Activated T-cell treated with anti-CD3 and anti-CD28 coated beads, Interleukin-2, amount 50 U/mL, for 72 hours (primary cell): ENCODE results near the gene SIAH2. TPM values are rescaled to one million over a fixed set of nuclear protein-coding genes. Genes with fewer than 3 reads are reported as not detected.

Experiments used
- ATAC-seq, 2 donors: fragments of 150-1000 bp; cut with Tn5 transposase; replicated peaks in 1 of 2; 2 replicates each; pipeline ENCODE4 v1.10.0; 2021; ENCODE audit warnings: moderate library complexity in 2 of 2, mild to moderate bottlenecking in 1 of 2
- DNase-seq, 2 donors: peaks; one replicate each; pipeline ENCODE4 v3.0.0; 2021 to 2022; ENCODE audit warnings: mixed read lengths in 1 of 2
- H3K27ac Mint-ChIP-seq: one replicate; pipeline ENCODE4 v1.8.0; 2022; ENCODE audit warnings: mild to moderate bottlenecking, moderate library complexity, mixed read lengths
- H3K27me3 Mint-ChIP-seq: one replicate; pipeline ENCODE4 v1.8.0; 2022; ENCODE audit warnings: low read depth, mixed read lengths
- H3K36me3 Mint-ChIP-seq, 2 donors: one replicate each; pipeline ENCODE4 v1.8.0; 2022; ENCODE audit warnings: mixed read lengths in 2 of 2, mild to moderate bottlenecking in 1 of 2; ENCODE audit not compliant: insufficient read depth in 2 of 2
- H3K4me1 Mint-ChIP-seq: one replicate; pipeline ENCODE4 v1.8.0; 2022; ENCODE audit warnings: low read depth, mixed read lengths
- H3K4me3 Mint-ChIP-seq, 2 donors: one replicate each; pipeline ENCODE4 v1.8.0; 2022; ENCODE audit warnings: mild to moderate bottlenecking in 2 of 2, mixed read lengths in 2 of 2, moderate library complexity in 2 of 2
- H3K9me3 Mint-ChIP-seq, 2 donors: one replicate each; pipeline ENCODE4 v1.8.0; 2022; ENCODE audit warnings: mixed read lengths in 2 of 2
- total RNA-seq, 2 donors: library from RNA; stranded (reverse); gene quantifications; one replicate each; pipeline ENCODE4 v1.2.3, GENCODE V29; 2022

Gene SIAH2
- total RNA-seq, 2 donors from 2014 or later: 91.2 to 124 TPM

- DNase-seq (no peak), ATAC-seq (no peak)
- H3K4me3 Mint-ChIP-seq: no peak overlapping the region
- no peak overlapping the region for H3K27ac Mint-ChIP-seq
- H3K4me1 Mint-ChIP-seq: peaks cover 49% of the 10 kb centered on the region
- peaks cover 0 to 2% of the 10 kb centered on the region in 2 donors for H3K36me3 Mint-ChIP-seq
- H3K27me3 Mint-ChIP-seq: no peaks in the 10 kb centered on the region
- no peaks in the 10 kb centered on the region for H3K9me3 Mint-ChIP-seq
Observed at GRCh38 chr3:150733373-150733935, 29.5 kb downstream of the SIAH2 start.

- Mint-ChIP-seq H3K36me3 (no peaks in the 10 kb centered on the region), H3K4me1 (peaks cover 14% of the 10 kb centered on the region), H3K27ac (no peak overlapping the region), H3K9me3 (no peaks in the 10 kb centered on the region), H3K27me3 (no peaks in the 10 kb centered on the region), H3K4me3 (no peak overlapping the region)
- no peak for ATAC-seq
- no peak for DNase-seq
Observed at GRCh38 chr3:150729682-150730360, 33.1 kb downstream of the SIAH2 start.

GRCh38 chr3:150727653-150728502 is 35.1 kb downstream of the SIAH2 start:
- no peaks in the 10 kb centered on the region for H3K9me3 Mint-ChIP-seq
- H3K36me3 Mint-ChIP-seq: no peaks in the 10 kb centered on the region
- no peak for DNase-seq

GRCh38 chr3:150725548-150725947 is 37.4 kb downstream of the SIAH2 start:
- DNase-seq (no peak), ATAC-seq (no peak)
- H3K4me1 Mint-ChIP-seq: peaks cover 33% of the 10 kb centered on the region
- H3K36me3 Mint-ChIP-seq: no peaks in the 10 kb centered on the region
- no peaks in the 10 kb centered on the region for H3K9me3 Mint-ChIP-seq
- no peaks in the 10 kb centered on the region for H3K27me3 Mint-ChIP-seq
- H3K4me3 Mint-ChIP-seq: no peak overlapping the region
- H3K27ac Mint-ChIP-seq: no peak overlapping the region

More at GRCh38 chr3:150727653-150728502, 35.1 kb downstream of the SIAH2 start:
- peaks cover 14% of the 10 kb centered on the region for H3K4me1 Mint-ChIP-seq
- ATAC-seq: no peak
- H3K27ac Mint-ChIP-seq: no peak overlapping the region
- no peaks in the 10 kb centered on the region for H3K27me3 Mint-ChIP-seq
- H3K4me3 Mint-ChIP-seq: no peak overlapping the region

GRCh38 chr3:150723946-150724345 is 39.0 kb downstream of the SIAH2 start:
- no peaks in the 10 kb centered on the region for H3K9me3 Mint-ChIP-seq
- ATAC-seq: no peak

GRCh38 chr3:150722267-150722666 is 40.7 kb downstream of the SIAH2 start:
- DNase-seq: peak; percentile 16 to 44

More at GRCh38 chr3:150723946-150724345, 39.0 kb downstream of the SIAH2 start:
- peaks cover 41% of the 10 kb centered on the region for H3K4me1 Mint-ChIP-seq
- H3K27ac Mint-ChIP-seq: peak overlapping the region; percentile 89
- H3K36me3 Mint-ChIP-seq: no peaks in the 10 kb centered on the region
- no peak for DNase-seq
- no peak overlapping the region for H3K4me3 Mint-ChIP-seq
- no peaks in the 10 kb centered on the region for H3K27me3 Mint-ChIP-seq

GRCh38 chr3:150721285-150722130 is 41.5 kb downstream of the SIAH2 start:
- Mint-ChIP-seq H3K27me3 (no peaks in the 10 kb centered on the region), H3K4me3 (peak overlapping the region in 1 of 2 donors; percentile 41)
- ATAC-seq: peak; percentile 52 to 57

More at GRCh38 chr3:150722267-150722666, 40.7 kb downstream of the SIAH2 start:
- Mint-ChIP-seq H3K36me3 (no peaks in the 10 kb centered on the region), H3K27ac (no peak overlapping the region), H3K4me3 (peak overlapping the region in 1 of 2 donors; percentile 60), H3K27me3 (no peaks in the 10 kb centered on the region), H3K4me1 (peaks cover 41% of the 10 kb centered on the region), H3K9me3 (no peaks in the 10 kb centered on the region)
- peak; percentile 59 to 67 for ATAC-seq

GRCh38 chr3:150720444-150720843 is 42.5 kb downstream of the SIAH2 start:
- no peak overlapping the region for H3K27ac Mint-ChIP-seq
- no peak for DNase-seq
- H3K9me3 Mint-ChIP-seq: no peaks in the 10 kb centered on the region
- no peaks in the 10 kb centered on the region for H3K27me3 Mint-ChIP-seq
- no peaks in the 10 kb centered on the region for H3K36me3 Mint-ChIP-seq
- ATAC-seq: no peak
- H3K4me3 Mint-ChIP-seq: no peak overlapping the region
- H3K4me1 Mint-ChIP-seq: peaks cover 41% of the 10 kb centered on the region

More at GRCh38 chr3:150721285-150722130, 41.5 kb downstream of the SIAH2 start:
- Mint-ChIP-seq H3K36me3 (no peaks in the 10 kb centered on the region), H3K27ac (no peak overlapping the region), H3K4me1 (peaks cover 41% of the 10 kb centered on the region), H3K9me3 (no peaks in the 10 kb centered on the region)
- peak in 1 of 2 donors; percentile 36 for DNase-seq

GRCh38 chr3:150710097-150710496 is 52.9 kb downstream of the SIAH2 start:
- peak in 1 of 2 donors; percentile 22 for DNase-seq
- peaks cover 15% of the 10 kb centered on the region for H3K4me1 Mint-ChIP-seq
- no peaks in the 10 kb centered on the region for H3K27me3 Mint-ChIP-seq
- peak; percentile 88 to 92 for ATAC-seq
- peak overlapping the region in 1 of 2 donors; percentile 6 for H3K4me3 Mint-ChIP-seq
- peaks cover 16 to 18% of the 10 kb centered on the region in 2 donors for H3K9me3 Mint-ChIP-seq
- H3K36me3 Mint-ChIP-seq: peaks cover 18 to 42% of the 10 kb centered on the region in 2 donors
- no peak overlapping the region for H3K27ac Mint-ChIP-seq

GRCh38 chr3:150703756-150704344 is 59.1 kb downstream of the SIAH2 start, which contains the start of gene ERICH6:
ERICH6 (minus strand) TSS chr3:150703920; CDS start chr3:150703898, 22 bp downstream.
- ATAC-seq: peak; percentile 99

GRCh38 chr3:150703299-150703755 is 59.6 kb downstream of the SIAH2 start:
- peaks cover 0 to 4% of the 10 kb centered on the region in 2 donors for H3K9me3 Mint-ChIP-seq
- no peaks in the 10 kb centered on the region for H3K27me3 Mint-ChIP-seq
- H3K4me1 Mint-ChIP-seq: peaks cover 45% of the 10 kb centered on the region
- ATAC-seq (peak; percentile 63), DNase-seq (peak in 1 of 2 donors; percentile 51)
- H3K27ac Mint-ChIP-seq: peak overlapping the region; percentile 91
- H3K4me3 Mint-ChIP-seq: peak overlapping the region; percentile 93 to 100
- H3K36me3 Mint-ChIP-seq: peaks cover 7 to 9% of the 10 kb centered on the region in 2 donors

More at GRCh38 chr3:150703756-150704344, 59.1 kb downstream of the SIAH2 start, which contains the start of gene ERICH6:
- peak; percentile 91 for DNase-seq
- H3K4me3 Mint-ChIP-seq: peak within 1 kb of the TSS; percentile 93 to 100
- H3K27ac Mint-ChIP-seq: peak within 1 kb of the TSS; percentile 98
- H3K4me1 Mint-ChIP-seq: peaks cover 45% of the 10 kb centered on the region
- no peaks in the 10 kb centered on the region for H3K27me3 Mint-ChIP-seq
- peaks cover 8 to 13% of the 10 kb centered on the region in 2 donors for H3K36me3 Mint-ChIP-seq
- peaks cover 0 to 6% of the 10 kb centered on the region in 2 donors for H3K9me3 Mint-ChIP-seq
